ENCODE measurements around the gene CYP1B1. TPM values are rescaled to one million over a fixed set of nuclear protein-coding genes. Genes with fewer than 3 reads are reported as not detected.
A peak's percentile ranks its signal among the peaks of the same experiment; 100 is the strongest.

Gene CYP1B1
- total and polyA plus RNA-seq, 2 of the 4 experiments (the other 2 are of a cell fraction): 0.65 to 1.1 TPM

GRCh38 chr2:38090928-38091327 is 15.0 kb upstream of the CYP1B1 start:
- H3K36me3 ChIP-seq (ENCODE audit: control insufficient read depth, insufficient read depth, low read length): no peaks in the 10 kb centered on the region
- H3K9ac ChIP-seq (ENCODE audit: low read depth, low read length): no peak overlapping the region
- dilution Hi-C loops (cut with HindIII; ENCODE audit: low sequenced_read_pairs, unreplicated experiment) (no loop called here), in situ Hi-C loops (cut with MboI; ENCODE audit: low sequenced_read_pairs) (no loop called here), intact Hi-C loops (cut with micrococcal nuclease) (no loop called here)
- CTCF ChIA-PET: interaction anchor here (0.6 kb wide), 1 partner anchor 161 kb away, joined by 6 read pairs; no protein-coding TSS in a partner anchor
- no peaks in the 10 kb centered on the region for H4K20me1 ChIP-seq (ENCODE audit: insufficient read depth, low read length)
- peak overlapping the region; percentile 14 for H2BK20ac ChIP-seq (ENCODE audit: low read depth, low read length)
- no peak overlapping the region for H3K14ac ChIP-seq (replicated peaks; ENCODE audit: low read depth, low read length)
- no peak for TF ChIP-seq RCOR1 (IDR thresholded peaks at IDR 0.05; ENCODE audit: insufficient replicate concordance, low read length)
- no peak for TF ChIP-seq CEBPB (IDR thresholded peaks at IDR 0.05; ENCODE audit: low read depth, low read length)
- no peak for TF ChIP-seq ELK1 (IDR thresholded peaks at IDR 0.05; ENCODE audit: borderline replicate concordance, low read depth, low read length)
- no peak for TF ChIP-seq RAD21 (IDR thresholded peaks at IDR 0.05; ENCODE audit: low read length)
- no peak for TF ChIP-seq MAZ (IDR thresholded peaks at IDR 0.05; ENCODE audit: borderline replicate concordance, low read depth, low read length)
- TF ChIP-seq NFE2L2 (IDR thresholded peaks at IDR 0.05; ENCODE audit: low read depth, low read length): no peak
- no peak for TF ChIP-seq USF2 (IDR thresholded peaks at IDR 0.05; ENCODE audit: low read depth, low read length)
- TF ChIP-seq MXI1 (IDR thresholded peaks at IDR 0.05; ENCODE audit: borderline replicate concordance, low read depth, low read length): no peak
- TF ChIP-seq CHD1 (IDR thresholded peaks at IDR 0.05; ENCODE audit: low read depth, low read length): no peak
- TF ChIP-seq BHLHE40 (IDR thresholded peaks at IDR 0.05; ENCODE audit: low read depth, low read length): no peak
- TF ChIP-seq MAFK (IDR thresholded peaks at IDR 0.05; ENCODE audit: low read depth, low read length): no peak
- no peak for TF ChIP-seq CTCF (conservative IDR thresholded peaks at IDR 0.05; ENCODE audit: low read depth, low read length)
- no peak for TF ChIP-seq POLR2A (IDR thresholded peaks at IDR 0.05; ENCODE audit: low read depth, low read length)
- H3K27ac ChIP-seq (ENCODE audit: insufficient read depth, low read length): no peak overlapping the region
- H3K4me1 ChIP-seq (ENCODE audit: control insufficient read depth, insufficient read depth, low read length): peaks cover 16% of the 10 kb centered on the region; the same call in 1 of the 2 replicates
- H2AK5ac ChIP-seq (ENCODE audit: low read depth, low read length): no peak overlapping the region
- DNase-seq (no peak), ATAC-seq (ENCODE audit: low read depth) (no peak)
- H2BK15ac ChIP-seq (ENCODE audit: low read depth, low read length): no peak overlapping the region
- peaks cover 17% of the 10 kb centered on the region for H3K9me1 ChIP-seq (ENCODE audit: insufficient read depth, low read length)
- no peaks in the 10 kb centered on the region for H3K79me1 ChIP-seq (ENCODE audit: low read depth in 1 of 2, low read length in 2 of 2)
- H3K27me3 ChIP-seq (ENCODE audit: control insufficient read depth, insufficient read depth, low read length): peaks cover 3% of the 10 kb centered on the region
- no peak overlapping the region for H4K91ac ChIP-seq (ENCODE audit: insufficient read depth, low read depth, low read length)
- H3K56ac ChIP-seq (ENCODE audit: extremely low read depth, insufficient read depth, low read length): no peak overlapping the region
- no peak overlapping the region for H2BK5ac ChIP-seq (ENCODE audit: low read depth, low read length, poor library complexity, severe bottlenecking)
- no peak overlapping the region for H3K18ac ChIP-seq (ENCODE audit: low read depth, low read length)
- WGBS, 2 experiments (ENCODE audit: extremely low coverage in 2 of 2, insufficient read length in 1 of 2): no CpG with 5 or more reads among the region's 5 CpGs
- H4K5ac ChIP-seq (ENCODE audit: low read depth, low read length): no peak overlapping the region
- H2AFZ ChIP-seq (replicated peaks; ENCODE audit: low read length, poor library complexity): no peak overlapping the region
- H3K4ac ChIP-seq (ENCODE audit: low read depth, low read length): no peak overlapping the region
- no peak overlapping the region for H4K8ac ChIP-seq (ENCODE audit: low read depth in 2 of 2, low read length in 2 of 2)
- H3K23ac ChIP-seq (ENCODE audit: low read depth, low read length): no peak overlapping the region
- H2AK9ac ChIP-seq (replicated peaks; ENCODE audit: low read depth, low read length, poor library complexity): no peak overlapping the region
- no peak overlapping the region for H3K4me3 ChIP-seq (ENCODE audit: insufficient read depth, low read depth, low read length)
- 0 out of 2 replicates have a peak overlapping the region, but pooled peaks have one; percentile 4 for H2BK120ac ChIP-seq (ENCODE audit: low read depth, low read length)
- no peaks in the 10 kb centered on the region for H3K9me3 ChIP-seq (ENCODE audit: control insufficient read depth, insufficient read depth, low read length)
- H3K4me2 ChIP-seq (ENCODE audit: low read depth, low read length): no peak overlapping the region
- POLR2A ChIA-PET (ENCODE audit: unreplicated experiment): no interaction called here
- BruUV-seq (replicated peaks): no TSS peak

Data from IMR-90 (cell line).